Right atrium auricular region (tissue), 2 donors: Measurements from ENCODE around the gene JPT1. TPM values are rescaled to one million over a fixed set of nuclear protein-coding genes. Genes with fewer than 3 reads are reported as not detected.

Experiments
- DNase-seq: peaks from one replicate; pipeline ENCODE4 v3.0.0-alpha.2; 2019; ENCODE audit warnings: low spot score
- H3K27ac ChIP-seq, 2 donors: fragments of 200-600 bp; sonication (generic); 1 replicate in 1 of 2; 2 replicates in 1 of 2; pipeline ENCODE4 v1.5.1; 2016 to 2019
- H3K27me3 ChIP-seq, 2 donors: fragments of 200-600 bp; sonication (generic); one replicate each; pipeline versions ENCODE4 v1.5.1 to v1.6.0; 2017 to 2019
- H3K36me3 ChIP-seq: fragments of 200-600 bp; sonication (generic); one replicate; pipeline ENCODE4 v1.5.1; 2016
- H3K4me1 ChIP-seq, 2 donors: fragments of 200-600 bp; sonication (generic); one replicate each; pipeline versions ENCODE4 v1.5.1 to v1.6.0; 2017 to 2019
- H3K4me3 ChIP-seq, 2 donors: fragments of 200-600 bp; sonication (generic); 1 replicate in 1 of 2; 2 replicates in 1 of 2; pipeline ENCODE4 v1.5.1; 2017 to 2019; ENCODE audit warnings: mild to moderate bottlenecking in 1 of 2, moderate library complexity in 1 of 2
- H3K9me3 ChIP-seq, 2 donors: fragments of 200-600 bp; sonication (generic); one replicate each; pipeline ENCODE4 v1.5.1; 2019
- total RNA-seq, 2 donors: library from RNA; depleted of rRNA; stranded (reverse); fragments of >200 nt; gene quantifications; one replicate each; pipeline ENCODE4 v1.1.0, GENCODE V29; 2016
- TF ChIP-seq, protein P1 (sequence below), 2 donors: fragments of 200-600 bp; sonication (generic); IDR thresholded peaks; one replicate each; pipeline ENCODE4 v1.5.1; 2019; ENCODE audit warnings: antibody characterized with exemption in 2 of 2

JPT1 gene
- total RNA-seq, 2 donors from 2014 or later = 15.1 to 15.8 TPM

- peak overlapping the region; percentile 74 to 80 for H3K4me3 ChIP-seq
- peak overlapping the region; percentile 22 to 44 for H3K27ac ChIP-seq
- no peak for DNase-seq
- no peaks in the 10 kb centered on the region for H3K9me3 ChIP-seq
- no peaks in the 10 kb centered on the region for H3K27me3 ChIP-seq
- H3K36me3 ChIP-seq = no peaks in the 10 kb centered on the region
- H3K4me1 ChIP-seq = peaks cover 0 to 19% of the 10 kb centered on the region in 2 donors
- TF ChIP-seq, protein P1, sequence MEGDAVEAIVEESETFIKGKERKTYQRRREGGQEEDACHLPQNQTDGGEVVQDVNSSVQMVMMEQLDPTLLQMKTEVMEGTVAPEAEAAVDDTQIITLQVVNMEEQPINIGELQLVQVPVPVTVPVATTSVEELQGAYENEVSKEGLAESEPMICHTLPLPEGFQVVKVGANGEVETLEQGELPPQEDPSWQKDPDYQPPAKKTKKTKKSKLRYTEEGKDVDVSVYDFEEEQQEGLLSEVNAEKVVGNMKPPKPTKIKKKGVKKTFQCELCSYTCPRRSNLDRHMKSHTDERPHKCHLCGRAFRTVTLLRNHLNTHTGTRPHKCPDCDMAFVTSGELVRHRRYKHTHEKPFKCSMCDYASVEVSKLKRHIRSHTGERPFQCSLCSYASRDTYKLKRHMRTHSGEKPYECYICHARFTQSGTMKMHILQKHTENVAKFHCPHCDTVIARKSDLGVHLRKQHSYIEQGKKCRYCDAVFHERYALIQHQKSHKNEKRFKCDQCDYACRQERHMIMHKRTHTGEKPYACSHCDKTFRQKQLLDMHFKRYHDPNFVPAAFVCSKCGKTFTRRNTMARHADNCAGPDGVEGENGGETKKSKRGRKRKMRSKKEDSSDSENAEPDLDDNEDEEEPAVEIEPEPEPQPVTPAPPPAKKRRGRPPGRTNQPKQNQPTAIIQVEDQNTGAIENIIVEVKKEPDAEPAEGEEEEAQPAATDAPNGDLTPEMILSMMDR (IDR thresholded peaks at IDR 0.05) = no peak
These were observed 525 bp downstream of the JPT1 start for GRCh38 chr17:75153780-75154194.

DNA sequence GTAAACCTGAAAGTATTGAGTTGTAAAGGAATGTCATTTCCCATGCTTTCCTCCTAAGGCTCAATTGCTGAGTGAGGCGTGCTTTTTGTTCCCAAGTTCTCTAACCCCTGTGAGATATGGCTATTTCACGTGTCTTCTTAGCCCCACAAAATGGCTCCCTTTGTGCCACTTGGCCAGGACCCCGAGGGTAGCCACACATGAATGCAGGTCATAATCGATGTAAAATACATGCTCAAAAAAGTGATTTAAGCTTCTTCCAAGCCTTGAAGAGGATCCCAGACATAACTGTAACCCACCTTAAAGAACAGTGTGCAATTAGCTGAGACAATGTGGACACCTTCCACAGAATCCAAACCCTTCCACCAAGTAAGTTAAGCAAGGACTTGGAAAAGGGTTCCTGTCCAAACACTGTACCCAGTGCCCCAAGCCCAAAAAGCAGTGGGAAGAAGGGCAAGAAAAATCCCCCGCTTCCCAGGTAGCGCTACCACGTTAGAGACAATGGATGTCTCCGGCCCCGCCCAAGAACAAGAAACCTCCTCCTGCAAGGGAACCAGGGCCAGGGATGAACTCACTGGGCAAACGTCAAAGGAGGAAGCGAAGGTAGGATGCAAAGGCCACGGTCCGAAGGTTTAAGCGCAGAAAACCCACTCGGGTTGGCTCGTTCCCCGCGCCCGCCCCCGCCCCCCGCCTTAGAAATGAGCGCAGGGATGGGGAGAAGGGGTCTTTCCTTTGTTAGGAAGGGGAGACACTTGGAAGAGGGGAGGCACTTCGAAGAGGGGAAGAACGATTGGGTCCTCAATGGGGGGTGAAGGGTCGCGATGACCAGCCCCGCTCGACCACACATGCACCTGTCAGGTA is 1.2 kb downstream of the JPT1 start:
- Histone ChIP-seq H3K27me3 (no peaks in the 10 kb centered on the region), H3K4me3 (peak overlapping the region; percentile 74 to 80), H3K36me3 (no peaks in the 10 kb centered on the region), H3K27ac (no peak overlapping the region), H3K9me3 (no peaks in the 10 kb centered on the region), H3K4me1 (peaks cover 0 to 19% of the 10 kb centered on the region in 2 donors)
- TF ChIP-seq, protein P1 (IDR thresholded peaks at IDR 0.05) = no peak
- no peak for DNase-seq

DNA sequence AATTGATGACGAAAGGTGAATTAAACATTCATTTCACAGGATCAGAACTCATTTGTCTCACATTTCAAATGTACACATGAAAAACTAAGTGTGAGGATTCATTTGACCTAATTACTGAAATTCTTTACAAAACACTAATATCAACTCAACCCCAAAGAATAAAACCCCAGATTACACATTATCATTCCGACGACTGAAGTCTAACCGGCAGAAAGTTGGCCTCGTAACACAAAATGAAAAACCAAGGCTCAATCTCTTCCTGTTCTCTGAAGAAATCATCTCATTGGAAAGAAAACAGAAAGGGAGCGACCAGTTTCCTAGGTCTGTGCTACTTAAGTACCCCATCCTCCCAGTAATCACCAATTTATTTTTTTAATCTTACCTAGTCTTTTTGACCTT is 1.8 kb downstream of the JPT1 start:
- no peak for DNase-seq
- H3K27ac ChIP-seq = no peak overlapping the region
- H3K9me3 ChIP-seq = no peaks in the 10 kb centered on the region
- H3K4me3 ChIP-seq = no peak overlapping the region
- H3K27me3 ChIP-seq = no peaks in the 10 kb centered on the region
- peaks cover 0 to 19% of the 10 kb centered on the region in 2 donors for H3K4me1 ChIP-seq
- TF ChIP-seq, protein P1 (IDR thresholded peaks at IDR 0.05) = no peak
- peaks cover 1% of the 10 kb centered on the region for H3K36me3 ChIP-seq

DNA sequence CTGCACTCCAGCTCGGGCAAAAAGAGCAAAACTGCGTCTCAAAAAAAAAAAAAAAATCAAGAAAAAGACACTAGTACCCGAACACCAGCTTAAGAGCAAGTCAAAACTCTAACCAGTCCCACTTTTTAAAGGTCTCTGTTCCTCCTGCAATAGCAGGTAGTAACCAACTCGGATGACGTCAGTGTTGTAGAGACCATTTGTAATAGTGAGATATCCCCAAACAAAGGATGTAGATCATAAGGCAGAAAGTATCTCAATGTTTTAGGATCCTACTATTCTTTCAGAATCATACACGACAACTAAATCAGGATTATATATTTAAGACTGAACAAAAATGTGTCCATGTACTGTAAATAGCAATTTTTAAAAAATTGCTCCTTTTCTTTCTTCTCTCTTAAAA is 2.4 kb downstream of the JPT1 start:
- H3K4me1 ChIP-seq = peaks cover 0 to 19% of the 10 kb centered on the region in 2 donors
- H3K27ac ChIP-seq = no peak overlapping the region
- no peak overlapping the region for H3K4me3 ChIP-seq
- H3K9me3 ChIP-seq = no peaks in the 10 kb centered on the region
- DNase-seq = no peak
- H3K27me3 ChIP-seq = no peaks in the 10 kb centered on the region
- peaks cover 7% of the 10 kb centered on the region for H3K36me3 ChIP-seq
- TF ChIP-seq, protein P1 (IDR thresholded peaks at IDR 0.05) = no peak

DNA sequence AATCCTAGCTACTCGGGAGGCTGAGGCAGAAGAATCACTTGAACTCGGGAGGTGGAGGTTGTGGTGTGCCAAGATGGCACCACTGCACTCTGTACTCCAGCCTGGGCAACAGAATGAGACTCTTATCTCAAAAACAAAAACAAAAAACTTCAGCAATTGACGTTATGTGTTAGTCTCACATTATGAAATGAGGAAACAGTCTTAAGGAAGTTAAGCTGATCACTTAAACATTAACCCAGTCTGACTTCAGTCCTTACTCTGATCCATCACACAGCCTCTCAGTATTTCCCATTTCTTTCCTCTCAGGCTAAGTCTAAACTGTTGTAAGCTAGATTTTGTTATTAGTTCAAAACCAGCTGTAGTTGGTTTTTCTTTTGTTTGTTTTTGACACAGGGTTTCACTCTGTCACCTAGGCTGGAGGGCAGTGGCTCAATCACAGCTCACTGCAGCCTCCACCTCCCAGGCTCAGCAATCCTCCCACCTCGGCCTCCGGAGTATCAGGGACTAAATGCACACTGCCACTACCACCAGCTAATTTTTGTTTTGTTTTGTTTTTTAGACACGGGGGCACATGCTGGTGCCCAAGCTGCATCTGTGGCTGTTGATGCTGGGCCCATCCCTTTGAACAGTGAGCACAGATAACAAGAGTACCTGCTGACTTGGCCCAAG is 6.3 kb downstream of the JPT1 start:
- no peaks in the 10 kb centered on the region for H3K9me3 ChIP-seq
- no peak overlapping the region for H3K27ac ChIP-seq
- H3K4me1 ChIP-seq = peaks cover 0 to 5% of the 10 kb centered on the region in 2 donors
- TF ChIP-seq, protein P1 (IDR thresholded peaks at IDR 0.05) = no peak
- no peaks in the 10 kb centered on the region for H3K27me3 ChIP-seq
- H3K4me3 ChIP-seq = no peak overlapping the region
- no peak for DNase-seq
- H3K36me3 ChIP-seq = peaks cover 15% of the 10 kb centered on the region
